ENCODE results near the gene NHLRC1. TPM values are rescaled to one million over a fixed set of nuclear protein-coding genes. Genes with fewer than 3 reads are reported as not detected.
"Not testable (repeated sequence)": the region's sequence is repeated elsewhere in the genome, so short reads cannot be mapped to it uniquely, and the experiment has no call there.

The NHLRC1 gene
- total and polyA plus RNA-seq, 7 donors = 0.84 to 3.2 (median 2.2) TPM

GRCh38 chr6:18151801-18152200 is 29.3 kb upstream of the NHLRC1 start:
- DNase-seq = no peak
- WGBS, 3 donors = 76 to 87% (median 79%) methylated on average over 3 of the region's 3 CpGs
- no peaks in the 10 kb centered on the region for H3K9me3 ChIP-seq
- peaks cover 17% of the 10 kb centered on the region for H3K4me1 ChIP-seq
- no peaks in the 10 kb centered on the region for H3K27me3 ChIP-seq (ENCODE audit: insufficient read depth in 3 of 3, low read length in 2 of 3)
- H3K4me3 ChIP-seq = no peak overlapping the region
- H3K27ac ChIP-seq = no peak overlapping the region
- no peak for ATAC-seq
- H3K36me3 ChIP-seq (ENCODE audit: insufficient read depth in 1 of 2, low read depth in 1 of 2) = peaks cover 0 to 19% of the 10 kb centered on the region in 2 donors
- intact Hi-C loops (cut with DNase I) = no loop called here
- no peak for TF ChIP-seq CTCF (IDR thresholded peaks at IDR 0.05)

- H3K9me3 ChIP-seq; H3K27me3 ChIP-seq (ENCODE audit: insufficient read depth in 3 of 3, low read length in 2 of 3); intact Hi-C loops (cut with DNase I); ATAC-seq; H3K4me3 ChIP-seq; H3K27ac ChIP-seq; DNase-seq: not testable (repeated sequence)
- peaks cover 0 to 23% of the 10 kb centered on the region in 2 donors for H3K36me3 ChIP-seq (ENCODE audit: insufficient read depth in 1 of 2, low read depth in 1 of 2)
- peaks cover 17% of the 10 kb centered on the region for H3K4me1 ChIP-seq
- 95 to 99% (median 95%) methylated on average over 3 of the region's 3 CpGs for WGBS, 3 donors
Observed at GRCh38 chr6:18151391-18151790, 28.9 kb upstream of the NHLRC1 start.

- DNase-seq (no peak), ATAC-seq (peak in 1 of 4 donors; percentile 39)
- intact Hi-C loops (cut with DNase I) = no loop called here
- H3K27me3 ChIP-seq (ENCODE audit: insufficient read depth in 3 of 3, low read length in 2 of 3) = no peaks in the 10 kb centered on the region
- no peak overlapping the region for H3K27ac ChIP-seq
- peaks cover 0 to 46% of the 10 kb centered on the region in 2 donors for H3K36me3 ChIP-seq (ENCODE audit: insufficient read depth in 1 of 2, low read depth in 1 of 2)
- no peak for TF ChIP-seq CTCF (IDR thresholded peaks at IDR 0.05)
- WGBS, 3 donors = 84 to 92% (median 89%) methylated on average over 5 of the region's 5 CpGs
- no peaks in the 10 kb centered on the region for H3K9me3 ChIP-seq
- H3K4me1 ChIP-seq = peaks cover 3% of the 10 kb centered on the region
- H3K4me3 ChIP-seq = no peak overlapping the region
Observed at GRCh38 chr6:18148304-18149025, 26.0 kb upstream of the NHLRC1 start.

GRCh38 chr6:18147616-18148015 is 25.1 kb upstream of the NHLRC1 start:
- Histone ChIP-seq H3K9me3 (no peaks in the 10 kb centered on the region), H3K36me3 (ENCODE audit: insufficient read depth in 1 of 2, low read depth in 1 of 2) (peaks cover 6 to 54% of the 10 kb centered on the region in 2 donors), H3K27ac (no peak overlapping the region), H3K27me3 (ENCODE audit: insufficient read depth in 3 of 3, low read length in 2 of 3) (no peaks in the 10 kb centered on the region), H3K4me3 (no peak overlapping the region), H3K4me1 (no peaks in the 10 kb centered on the region)
- ATAC-seq (no peak), DNase-seq (no peak)
- 97 to 100% (median 100%) methylated on average over 2 of the region's 2 CpGs for WGBS, 3 donors
- intact Hi-C loops (cut with DNase I) = no loop called here
- TF ChIP-seq CTCF (IDR thresholded peaks at IDR 0.05) = no peak

GRCh38 chr6:18147160-18147559 is 24.7 kb upstream of the NHLRC1 start:
- Histone ChIP-seq H3K4me1 (no peaks in the 10 kb centered on the region), H3K9me3 (no peaks in the 10 kb centered on the region), H3K27ac (no peak overlapping the region), H3K36me3 (ENCODE audit: insufficient read depth in 1 of 2, low read depth in 1 of 2) (peaks cover 6 to 59% of the 10 kb centered on the region in 2 donors), H3K27me3 (ENCODE audit: insufficient read depth in 3 of 3, low read length in 2 of 3) (no peaks in the 10 kb centered on the region), H3K4me3 (no peak overlapping the region)
- ATAC-seq = no peak
- no peak for DNase-seq
- TF ChIP-seq CTCF (IDR thresholded peaks at IDR 0.05) = no peak
- 83 to 89% (median 85%) methylated on average over 2 of the region's 2 CpGs for WGBS, 3 donors
- intact Hi-C loops (cut with DNase I) = no loop called here
